ENCODE measurements around the gene CIBAR2.

DNA sequence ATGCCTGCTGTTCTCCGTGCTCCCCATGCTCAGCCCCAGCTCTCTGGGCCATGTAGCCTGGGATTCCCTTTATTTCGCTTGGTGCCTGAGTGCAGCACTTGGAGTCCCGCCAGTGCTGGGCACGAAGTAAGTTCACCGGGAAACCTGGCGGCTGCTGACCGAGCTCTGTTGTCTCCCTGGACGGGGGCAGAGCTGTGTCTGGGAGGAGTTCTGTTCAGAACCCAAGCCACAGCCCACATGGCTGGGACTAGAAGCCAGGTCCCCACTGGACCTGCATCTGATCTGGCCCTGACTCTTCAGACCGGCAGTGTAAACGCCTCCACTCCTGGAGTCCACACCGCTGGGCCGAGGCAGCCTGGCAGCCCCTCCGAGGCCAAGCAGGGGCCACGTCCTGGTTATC is 37.5 kb upstream of the CIBAR2 start:
- TF ChIP-seq, protein P1, sequence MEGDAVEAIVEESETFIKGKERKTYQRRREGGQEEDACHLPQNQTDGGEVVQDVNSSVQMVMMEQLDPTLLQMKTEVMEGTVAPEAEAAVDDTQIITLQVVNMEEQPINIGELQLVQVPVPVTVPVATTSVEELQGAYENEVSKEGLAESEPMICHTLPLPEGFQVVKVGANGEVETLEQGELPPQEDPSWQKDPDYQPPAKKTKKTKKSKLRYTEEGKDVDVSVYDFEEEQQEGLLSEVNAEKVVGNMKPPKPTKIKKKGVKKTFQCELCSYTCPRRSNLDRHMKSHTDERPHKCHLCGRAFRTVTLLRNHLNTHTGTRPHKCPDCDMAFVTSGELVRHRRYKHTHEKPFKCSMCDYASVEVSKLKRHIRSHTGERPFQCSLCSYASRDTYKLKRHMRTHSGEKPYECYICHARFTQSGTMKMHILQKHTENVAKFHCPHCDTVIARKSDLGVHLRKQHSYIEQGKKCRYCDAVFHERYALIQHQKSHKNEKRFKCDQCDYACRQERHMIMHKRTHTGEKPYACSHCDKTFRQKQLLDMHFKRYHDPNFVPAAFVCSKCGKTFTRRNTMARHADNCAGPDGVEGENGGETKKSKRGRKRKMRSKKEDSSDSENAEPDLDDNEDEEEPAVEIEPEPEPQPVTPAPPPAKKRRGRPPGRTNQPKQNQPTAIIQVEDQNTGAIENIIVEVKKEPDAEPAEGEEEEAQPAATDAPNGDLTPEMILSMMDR (IDR thresholded peaks at IDR 0.05), result no peak
- TF ChIP-seq POLR2A (IDR thresholded peaks at IDR 0.05), result no peak
